Smooth muscle cell (in vitro differentiated cells): ENCODE results near the gene VIL1. TPM values are rescaled to one million over a fixed set of nuclear protein-coding genes. Genes with fewer than 3 reads are reported as not detected.
A peak's percentile ranks its signal among the peaks of the same experiment; 100 is the strongest.

Experiments
- DNase-seq: peaks from one replicate; lab custom pipeline; 2025; ENCODE audit not compliant: unreplicated experiment; lab: John Stamatoyannopoulos, UW
- H2AFZ ChIP-seq: fragments of 200-600 bp; sonication (generic); 2 replicates; pipeline ENCODE4 v1.6.0; 2016; ENCODE audit warnings: antibody characterized with exemption, low read depth, mild to moderate bottlenecking
- H3F3A ChIP-seq: fragments of 200-600 bp; sonication (generic); 2 replicates; pipeline ENCODE4 v1.6.0; 2017; ENCODE audit warnings: antibody characterized with exemption, low read depth
- H3K27ac ChIP-seq: fragments of 200-600 bp; sonication (generic); 2 replicates; pipeline ENCODE4 v1.5.1; 2016; ENCODE audit warnings: low read depth, mild to moderate bottlenecking
- H3K27me3 ChIP-seq: fragments of 200-600 bp; sonication (generic); 2 replicates; pipeline ENCODE4 v1.6.1; 2016; ENCODE audit warnings: low read depth, mild to moderate bottlenecking
- H3K36me3 ChIP-seq: fragments of 200-600 bp; sonication (generic); 2 replicates; pipeline ENCODE4 v1.5.1; 2016; ENCODE audit warnings: low read depth
- H3K4me1 ChIP-seq: fragments of 200-600 bp; sonication (generic); 2 replicates; pipeline ENCODE4 v1.5.1; 2016; ENCODE audit warnings: low read depth
- H3K4me2 ChIP-seq: fragments of 200-600 bp; sonication (generic); 2 replicates; pipeline ENCODE4 v1.6.0; 2016; ENCODE audit warnings: mild to moderate bottlenecking
- H3K4me3 ChIP-seq: fragments of 200-600 bp; sonication (generic); 2 replicates; pipeline ENCODE4 v1.5.1; 2016; ENCODE audit warnings: mild to moderate bottlenecking
- H3K79me2 ChIP-seq: fragments of 200-600 bp; sonication (generic); 2 replicates; pipeline ENCODE4 v1.6.0; 2016; ENCODE audit warnings: low read depth, mild to moderate bottlenecking
- H3K9ac ChIP-seq: fragments of 200-600 bp; sonication (generic); 2 replicates; pipeline ENCODE4 v1.6.0; 2016; ENCODE audit warnings: low read depth
- H3K9me3 ChIP-seq: fragments of 200-600 bp; sonication (generic); replicated peaks from 2 replicates; pipeline ENCODE4 v1.5.1; 2016; ENCODE audit warnings: low read depth
- H4K20me1 ChIP-seq: fragments of 200-600 bp; sonication (generic); 2 replicates; pipeline ENCODE4 v1.6.0; 2016; ENCODE audit warnings: low read depth
- WGBS: methylation state at CpG from one replicate; pipeline ENCODE4 v1.1.7; 2016; ENCODE audit warnings: low lambda C conversion rate; 5-methylcytosine and 5-hydroxymethylcytosine counted together
- polyA plus RNA-seq: library from polyadenylated mRNA; unstranded; fragments of >200 nt; fragmentation: Nextera tagmentation; extraction: Ambion mirVana; gene quantifications from 2 replicates; pipeline ENCODE4 v1.2.1, GENCODE V29; 2016
- total RNA-seq: library from RNA; depleted of rRNA; stranded (reverse); fragments of >200 nt; gene quantifications from 2 replicates; pipeline ENCODE4 v1.2.3, GENCODE V29; 2014
- TF ChIP-seq, protein P1 (sequence below): fragments of 200-600 bp; sonication (generic); IDR thresholded peaks from 2 replicates; pipeline ENCODE4 v1.5.1; 2017; ENCODE audit warnings: borderline replicate concordance, mild to moderate bottlenecking, antibody characterized with exemption; ENCODE audit not compliant: insufficient read depth, poor library complexity, severe bottlenecking

The VIL1 gene
- total and polyA plus RNA-seq, 2 experiments from 2014 or later, result 0.15 TPM; not detected in 1

DNA sequence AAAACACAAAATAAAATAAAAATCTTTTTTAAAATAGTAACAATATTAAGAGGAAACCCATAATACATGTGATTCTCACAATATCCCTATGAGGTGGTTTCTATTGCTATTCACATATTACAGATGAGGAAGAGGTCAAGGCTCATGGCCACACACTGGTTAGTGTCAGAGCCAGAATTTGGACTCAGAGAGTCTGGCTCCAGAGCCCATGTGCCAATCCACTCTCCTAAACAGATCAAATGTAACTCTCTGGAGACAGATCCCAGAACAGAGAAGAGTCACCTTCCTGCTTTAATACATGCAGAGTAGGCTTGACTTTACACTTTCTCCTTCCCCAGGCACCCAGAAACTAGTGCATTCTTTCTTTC lies 47.0 kb upstream of the VIL1 start:
- no peak overlapping the region for H2AFZ ChIP-seq
- TF ChIP-seq, protein P1, sequence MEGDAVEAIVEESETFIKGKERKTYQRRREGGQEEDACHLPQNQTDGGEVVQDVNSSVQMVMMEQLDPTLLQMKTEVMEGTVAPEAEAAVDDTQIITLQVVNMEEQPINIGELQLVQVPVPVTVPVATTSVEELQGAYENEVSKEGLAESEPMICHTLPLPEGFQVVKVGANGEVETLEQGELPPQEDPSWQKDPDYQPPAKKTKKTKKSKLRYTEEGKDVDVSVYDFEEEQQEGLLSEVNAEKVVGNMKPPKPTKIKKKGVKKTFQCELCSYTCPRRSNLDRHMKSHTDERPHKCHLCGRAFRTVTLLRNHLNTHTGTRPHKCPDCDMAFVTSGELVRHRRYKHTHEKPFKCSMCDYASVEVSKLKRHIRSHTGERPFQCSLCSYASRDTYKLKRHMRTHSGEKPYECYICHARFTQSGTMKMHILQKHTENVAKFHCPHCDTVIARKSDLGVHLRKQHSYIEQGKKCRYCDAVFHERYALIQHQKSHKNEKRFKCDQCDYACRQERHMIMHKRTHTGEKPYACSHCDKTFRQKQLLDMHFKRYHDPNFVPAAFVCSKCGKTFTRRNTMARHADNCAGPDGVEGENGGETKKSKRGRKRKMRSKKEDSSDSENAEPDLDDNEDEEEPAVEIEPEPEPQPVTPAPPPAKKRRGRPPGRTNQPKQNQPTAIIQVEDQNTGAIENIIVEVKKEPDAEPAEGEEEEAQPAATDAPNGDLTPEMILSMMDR, result no peak
- H3F3A ChIP-seq, result peaks cover 30% of the 10 kb centered on the region
- H3K27me3 ChIP-seq, result no peaks in the 10 kb centered on the region
- peaks cover 4% of the 10 kb centered on the region for H3K4me1 ChIP-seq
- no peak overlapping the region for H3K9ac ChIP-seq
- peak overlapping the region; percentile 79 for H3K27ac ChIP-seq
- H4K20me1 ChIP-seq, result no peaks in the 10 kb centered on the region
- H3K4me3 ChIP-seq, result no peak overlapping the region
- no peak overlapping the region for H3K4me2 ChIP-seq
- no peaks in the 10 kb centered on the region for H3K9me3 ChIP-seq
- H3K36me3 ChIP-seq, result no peaks in the 10 kb centered on the region
- no peaks in the 10 kb centered on the region for H3K79me2 ChIP-seq
- DNase-seq, result no peak

GRCh38 chr2:218374795-218375194 lies 44.1 kb upstream of the VIL1 start:
- Histone ChIP-seq H3F3A (peaks cover 11% of the 10 kb centered on the region), H2AFZ (no peak overlapping the region), H3K9ac (no peak overlapping the region), H3K4me3 (no peak overlapping the region), H3K36me3 (no peaks in the 10 kb centered on the region), H3K4me1 (no peaks in the 10 kb centered on the region), H3K27ac (peak overlapping the region; percentile 49), H3K9me3 (no peaks in the 10 kb centered on the region), H3K79me2 (no peaks in the 10 kb centered on the region), H4K20me1 (no peaks in the 10 kb centered on the region), H3K4me2 (no peak overlapping the region), H3K27me3 (no peaks in the 10 kb centered on the region)
- WGBS, result 60% methylated on average over 4 of the region's 4 CpGs
- TF ChIP-seq, protein P1, result no peak
- no peak for DNase-seq

GRCh38 chr2:218375212-218375611 lies 43.7 kb upstream of the VIL1 start:
- no peaks in the 10 kb centered on the region for H3K27me3 ChIP-seq
- H3F3A ChIP-seq, result peaks cover 7% of the 10 kb centered on the region
- no peak overlapping the region for H2AFZ ChIP-seq
- H3K9ac ChIP-seq, result no peak overlapping the region
- H3K36me3 ChIP-seq, result no peaks in the 10 kb centered on the region
- H3K4me1 ChIP-seq, result no peaks in the 10 kb centered on the region
- TF ChIP-seq, protein P1, result no peak
- no peak overlapping the region for H3K4me3 ChIP-seq
- 17% methylated on average over 2 of the region's 2 CpGs for WGBS
- DNase-seq, result no peak
- H3K27ac ChIP-seq, result peak overlapping the region; percentile 49
- H3K9me3 ChIP-seq, result no peaks in the 10 kb centered on the region
- H4K20me1 ChIP-seq, result no peaks in the 10 kb centered on the region
- no peaks in the 10 kb centered on the region for H3K79me2 ChIP-seq
- no peak overlapping the region for H3K4me2 ChIP-seq

DNA sequence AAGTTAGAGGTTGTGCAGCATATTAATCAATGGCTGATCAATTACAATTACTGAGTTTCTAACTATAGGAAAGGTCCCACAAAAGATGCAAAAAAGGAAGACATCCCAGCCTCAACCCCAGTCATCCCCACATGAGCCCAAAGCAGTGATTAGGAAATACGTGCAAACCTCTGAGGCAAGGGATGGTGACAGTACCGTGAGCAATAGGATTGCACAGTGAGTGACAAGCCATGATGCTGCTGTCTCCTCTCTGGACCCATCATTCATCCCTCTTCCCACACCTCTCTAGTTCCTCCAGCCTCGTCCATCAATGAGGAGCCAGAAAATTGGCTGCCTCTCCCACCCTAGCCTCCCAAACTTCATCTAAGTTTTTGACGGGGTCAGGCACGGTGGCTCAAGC lies 40.9 kb upstream of the VIL1 start:
- Histone ChIP-seq H3K4me1 (no peaks in the 10 kb centered on the region), H3K9ac (no peak overlapping the region), H3K27me3 (no peaks in the 10 kb centered on the region), H3K4me3 (no peak overlapping the region), H4K20me1 (no peaks in the 10 kb centered on the region), H3K9me3 (no peaks in the 10 kb centered on the region), H3K36me3 (no peaks in the 10 kb centered on the region), H3F3A (no peaks in the 10 kb centered on the region), H3K4me2 (no peak overlapping the region), H2AFZ (no peak overlapping the region), H3K27ac (no peak overlapping the region), H3K79me2 (no peaks in the 10 kb centered on the region)
- TF ChIP-seq, protein P1, result no peak
- WGBS, result 79% methylated on average over 5 of the region's 5 CpGs
- no peak for DNase-seq
